Activated CD4-positive, alpha-beta T cell treated with anti-CD3 and anti-CD28 coated beads, Interleukin-2, amount 10 ng/mL, durations not matched to agents 7 days and 5 days (primary cell): ENCODE measurements around the gene BLOC1S5. TPM values are rescaled to one million over a fixed set of nuclear protein-coding genes. Genes with fewer than 3 reads are reported as not detected.

Experiments
- CTCF ChIA-PET: fragments of 350-600 bp; sonication (Branson Sonifier 250); formaldehyde crosslinking; loops from one replicate; lab custom pipeline; 2021; ENCODE audit warnings: antibody characterized with exemption; lab: Charles Lee
- POLR2A ChIA-PET: fragments of 350-600 bp; sonication (Branson Sonifier 250); formaldehyde crosslinking; loops from one replicate; lab custom pipeline; 2021; ENCODE audit warnings: antibody characterized with exemption; lab: Charles Lee
- DNase-seq: peaks from one replicate; pipeline ENCODE4 v3.0.0-alpha.2; 2020
- H3K27ac Mint-ChIP-seq: one replicate; pipeline ENCODE4 v1.8.0; 2021; ENCODE audit warnings: mild to moderate bottlenecking, moderate library complexity, mixed read lengths
- H3K27me3 Mint-ChIP-seq: one replicate; pipeline ENCODE4 v1.8.0; 2021; ENCODE audit warnings: mixed read lengths
- H3K36me3 Mint-ChIP-seq: one replicate; pipeline ENCODE4 v1.8.0; 2021; ENCODE audit warnings: low read depth, mixed read lengths
- H3K4me1 Mint-ChIP-seq: one replicate; pipeline ENCODE4 v1.8.0; 2021; ENCODE audit warnings: mixed read lengths
- H3K4me3 Mint-ChIP-seq: one replicate; pipeline ENCODE4 v1.8.0; 2021; ENCODE audit warnings: mild to moderate bottlenecking, moderate library complexity, mixed read lengths
- H3K9me3 Mint-ChIP-seq: one replicate; pipeline ENCODE4 v1.8.0; 2021; ENCODE audit warnings: mixed read lengths
- total RNA-seq, 2 experiments: library from RNA; stranded (reverse); gene quantifications; one replicate each; pipeline ENCODE4 v1.2.3, GENCODE V29; 2021

BLOC1S5 gene
- total RNA-seq, 2 experiments from 2014 or later = 21.8 to 23.9 TPM

- H3K4me1 Mint-ChIP-seq = peaks cover 5% of the 10 kb centered on the region
- POLR2A ChIA-PET = no interaction called here
- CTCF ChIA-PET = interaction anchor here (0.6 kb wide), 1 partner anchor 583 kb away, joined by 6 read pairs; no protein-coding TSS in a partner anchor
- no peak overlapping the region for H3K27ac Mint-ChIP-seq
- H3K27me3 Mint-ChIP-seq = no peaks in the 10 kb centered on the region
- no peak overlapping the region for H3K4me3 Mint-ChIP-seq
- peaks cover 3% of the 10 kb centered on the region for H3K9me3 Mint-ChIP-seq
- no peak for DNase-seq
- H3K36me3 Mint-ChIP-seq = peaks cover 12% of the 10 kb centered on the region
Measured at GRCh38 chr6:8025191-8025590, 39.0 kb downstream of the BLOC1S5 start.

- H3K36me3 Mint-ChIP-seq = peaks cover 12% of the 10 kb centered on the region
- ChIA-PET CTCF (interaction anchor here (0.7 to 1.0 kb wide), 2 partner anchors 16 to 946 kb away, joined by 3 read pairs; no protein-coding TSS in a partner anchor), POLR2A (no interaction called here)
- no peak for DNase-seq
- H3K27me3 Mint-ChIP-seq = no peaks in the 10 kb centered on the region
- peaks cover 3% of the 10 kb centered on the region for H3K9me3 Mint-ChIP-seq
- H3K4me3 Mint-ChIP-seq = no peak overlapping the region
- H3K4me1 Mint-ChIP-seq = peaks cover 1% of the 10 kb centered on the region
- H3K27ac Mint-ChIP-seq = no peak overlapping the region
Measured at GRCh38 chr6:8023638-8024037, 40.6 kb downstream of the BLOC1S5 start.

- ChIA-PET CTCF (interaction anchor here (0.6 kb wide), 1 partner anchor 532 kb away, joined by 3 read pairs; no protein-coding TSS in a partner anchor), POLR2A (no interaction called here)
- Mint-ChIP-seq H3K36me3 (peaks cover 18% of the 10 kb centered on the region), H3K9me3 (peaks cover 3% of the 10 kb centered on the region), H3K27me3 (no peaks in the 10 kb centered on the region), H3K27ac (no peak overlapping the region), H3K4me3 (no peak overlapping the region), H3K4me1 (peaks cover 19% of the 10 kb centered on the region)
- DNase-seq = no peak
Measured at GRCh38 chr6:8020083-8020482, 44.1 kb downstream of the BLOC1S5 start.

DNA sequence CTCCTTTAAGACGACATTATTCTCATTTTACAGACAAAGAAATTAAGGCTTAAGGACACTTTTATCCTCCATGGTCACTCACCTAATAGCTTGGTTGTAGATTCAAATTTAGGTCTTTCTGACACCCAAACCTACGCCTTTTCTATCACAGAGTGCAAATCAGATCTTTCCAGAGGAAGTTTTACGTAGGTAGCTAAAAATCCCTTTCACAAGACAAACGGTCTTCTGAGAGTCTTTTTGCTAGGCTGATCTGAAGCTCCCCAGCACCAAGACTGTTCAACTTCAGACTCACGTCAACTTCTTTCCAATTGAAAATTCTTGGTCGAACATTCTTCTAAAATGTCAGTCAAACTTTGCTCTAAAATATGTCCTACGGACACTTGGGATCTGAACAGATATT lies 46.5 kb downstream of the BLOC1S5 start:
- peaks cover 22% of the 10 kb centered on the region for H3K36me3 Mint-ChIP-seq
- DNase-seq = no peak
- H3K27me3 Mint-ChIP-seq = no peaks in the 10 kb centered on the region
- ChIA-PET CTCF (no interaction called here), POLR2A (interaction anchor here (1.1 kb wide), 1 partner anchor 47 kb away, joined by 3 read pairs; the partner anchor contains the start of gene BLOC1S5)
- H3K9me3 Mint-ChIP-seq = peaks cover 3% of the 10 kb centered on the region
- peaks cover 19% of the 10 kb centered on the region for H3K4me1 Mint-ChIP-seq
- peak overlapping the region; percentile 99 for H3K27ac Mint-ChIP-seq
- H3K4me3 Mint-ChIP-seq = peak overlapping the region; percentile 81

- POLR2A ChIA-PET = interaction anchor here (1.1 kb wide), 1 partner anchor 47 kb away, joined by 3 read pairs; the partner anchor contains the start of gene BLOC1S5
- CTCF ChIA-PET = no interaction called here
- Mint-ChIP-seq H3K4me1 (peaks cover 19% of the 10 kb centered on the region), H3K27me3 (no peaks in the 10 kb centered on the region), H3K27ac (peak overlapping the region; percentile 99), H3K9me3 (peaks cover 3% of the 10 kb centered on the region), H3K36me3 (peaks cover 22% of the 10 kb centered on the region), H3K4me3 (peak overlapping the region; percentile 81)
- DNase-seq = peak; percentile 29
Measured at GRCh38 chr6:8017276-8017701, 46.9 kb downstream of the BLOC1S5 start.

- peaks cover 11% of the 10 kb centered on the region for H3K36me3 Mint-ChIP-seq
- no peak overlapping the region for H3K27ac Mint-ChIP-seq
- H3K27me3 Mint-ChIP-seq = no peaks in the 10 kb centered on the region
- no peak for DNase-seq
- H3K4me1 Mint-ChIP-seq = peaks cover 19% of the 10 kb centered on the region
- ChIA-PET POLR2A (no interaction called here), CTCF (interaction anchor here (0.6 kb wide), 1 partner anchor 22 kb away, joined by 3 read pairs; no protein-coding TSS in a partner anchor)
- H3K4me3 Mint-ChIP-seq = no peak overlapping the region
- H3K9me3 Mint-ChIP-seq = no peaks in the 10 kb centered on the region
Measured at GRCh38 chr6:8014947-8015346, 49.2 kb downstream of the BLOC1S5 start.

DNA sequence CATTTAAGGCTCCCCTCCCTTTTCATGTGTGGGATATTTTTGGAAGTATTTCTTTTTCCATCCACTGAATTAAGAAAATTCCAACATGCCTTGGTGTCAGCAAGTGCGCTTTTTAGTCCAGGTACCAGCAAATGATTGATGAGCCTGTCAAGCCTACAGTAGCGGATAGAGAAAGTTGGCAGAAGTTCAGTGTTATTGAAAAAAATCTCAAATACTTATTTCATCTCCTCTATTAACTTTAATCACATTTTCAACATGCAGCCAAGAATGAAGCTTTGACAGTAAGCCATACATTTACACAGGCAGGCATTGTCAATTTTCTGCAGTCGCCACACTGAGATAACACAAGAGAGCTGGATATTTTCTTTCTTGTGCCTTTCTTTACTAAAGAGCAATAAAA lies 50.4 kb downstream of the BLOC1S5 start:
- ChIA-PET POLR2A (no interaction called here), CTCF (interaction anchor here (0.5 to 0.7 kb wide), 2 partner anchors 43 to 281 kb away, joined by 3 read pairs; no protein-coding TSS in a partner anchor)
- Mint-ChIP-seq H3K4me3 (no peak overlapping the region), H3K4me1 (peaks cover 18% of the 10 kb centered on the region), H3K27ac (no peak overlapping the region), H3K9me3 (no peaks in the 10 kb centered on the region), H3K27me3 (no peaks in the 10 kb centered on the region), H3K36me3 (peaks cover 11% of the 10 kb centered on the region)
- no peak for DNase-seq

- ChIA-PET CTCF (interaction anchor here (0.7 kb wide), 1 partner anchor 306 kb away, joined by 3 read pairs; no protein-coding TSS in a partner anchor), POLR2A (no interaction called here)
- DNase-seq = peak; percentile 21
- Mint-ChIP-seq H3K9me3 (no peaks in the 10 kb centered on the region), H3K27ac (no peak overlapping the region), H3K36me3 (no peaks in the 10 kb centered on the region), H3K4me1 (peaks cover 4% of the 10 kb centered on the region), H3K4me3 (no peak overlapping the region), H3K27me3 (no peaks in the 10 kb centered on the region)
Measured at GRCh38 chr6:8006208-8006607, 58.0 kb downstream of the BLOC1S5 start.

GRCh38 chr6:8005136-8005535 lies 59.1 kb downstream of the BLOC1S5 start:
- POLR2A ChIA-PET = no interaction called here

DNA sequence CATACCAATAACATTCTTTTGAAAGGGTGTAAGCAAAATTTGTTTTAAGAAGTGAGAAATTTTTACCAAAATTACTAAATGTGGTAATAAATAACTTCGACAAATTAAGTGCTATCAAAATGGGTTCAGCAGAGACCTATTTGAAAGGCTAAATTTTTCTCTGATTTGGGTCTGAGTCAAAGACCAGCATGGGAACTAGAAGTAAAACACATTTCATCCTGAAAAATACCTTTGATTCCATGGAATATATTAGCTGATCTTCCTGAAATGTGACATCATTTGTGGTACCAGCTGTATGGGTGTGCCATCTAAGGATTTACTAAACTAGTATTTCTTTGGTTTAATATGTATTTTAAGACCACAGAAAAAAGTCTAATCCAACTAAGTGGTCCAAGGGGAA lies 63.6 kb downstream of the BLOC1S5 start:
- no peak overlapping the region for H3K4me3 Mint-ChIP-seq
- no peaks in the 10 kb centered on the region for H3K9me3 Mint-ChIP-seq
- no peaks in the 10 kb centered on the region for H3K36me3 Mint-ChIP-seq
- DNase-seq = no peak
- POLR2A ChIA-PET = no interaction called here
- peaks cover 4% of the 10 kb centered on the region for H3K4me1 Mint-ChIP-seq
- CTCF ChIA-PET = no interaction called here
- H3K27ac Mint-ChIP-seq = no peak overlapping the region
- H3K27me3 Mint-ChIP-seq = no peaks in the 10 kb centered on the region

More at GRCh38 chr6:8005136-8005535, 59.1 kb downstream of the BLOC1S5 start:
- peaks cover 4% of the 10 kb centered on the region for H3K4me1 Mint-ChIP-seq
- no peaks in the 10 kb centered on the region for H3K9me3 Mint-ChIP-seq
- H3K36me3 Mint-ChIP-seq = no peaks in the 10 kb centered on the region
- H3K27me3 Mint-ChIP-seq = no peaks in the 10 kb centered on the region
- H3K27ac Mint-ChIP-seq = no peak overlapping the region
- no peak for DNase-seq
- no peak overlapping the region for H3K4me3 Mint-ChIP-seq
- CTCF ChIA-PET = no interaction called here

- Mint-ChIP-seq H3K27me3 (no peaks in the 10 kb centered on the region), H3K36me3 (no peaks in the 10 kb centered on the region), H3K9me3 (no peaks in the 10 kb centered on the region), H3K27ac (no peak overlapping the region), H3K4me1 (peaks cover 2% of the 10 kb centered on the region), H3K4me3 (no peak overlapping the region)
- CTCF ChIA-PET = no interaction called here
- POLR2A ChIA-PET = no interaction called here
- no peak for DNase-seq
Measured at GRCh38 chr6:8000188-8000596, 64.0 kb downstream of the BLOC1S5 start.

- Mint-ChIP-seq H3K9me3 (no peaks in the 10 kb centered on the region), H3K27ac (no peak overlapping the region), H3K4me3 (no peak overlapping the region), H3K4me1 (no peaks in the 10 kb centered on the region), H3K27me3 (no peaks in the 10 kb centered on the region), H3K36me3 (no peaks in the 10 kb centered on the region)
- ChIA-PET CTCF (no interaction called here), POLR2A (no interaction called here)
- no peak for DNase-seq
Measured at GRCh38 chr6:7999201-7999600, 65.0 kb downstream of the BLOC1S5 start.

GRCh38 chr6:7998103-7998725 lies 66.0 kb downstream of the BLOC1S5 start:
- H3K9me3 Mint-ChIP-seq = no peaks in the 10 kb centered on the region
- no peaks in the 10 kb centered on the region for H3K36me3 Mint-ChIP-seq
- no peaks in the 10 kb centered on the region for H3K27me3 Mint-ChIP-seq
- H3K27ac Mint-ChIP-seq = no peak overlapping the region
- no peaks in the 10 kb centered on the region for H3K4me1 Mint-ChIP-seq
- POLR2A ChIA-PET = no interaction called here
- CTCF ChIA-PET = no interaction called here
- DNase-seq = no peak
- no peak overlapping the region for H3K4me3 Mint-ChIP-seq
